ENCODE data around the gene DHRS12.

DHRS12 gene

DNA sequence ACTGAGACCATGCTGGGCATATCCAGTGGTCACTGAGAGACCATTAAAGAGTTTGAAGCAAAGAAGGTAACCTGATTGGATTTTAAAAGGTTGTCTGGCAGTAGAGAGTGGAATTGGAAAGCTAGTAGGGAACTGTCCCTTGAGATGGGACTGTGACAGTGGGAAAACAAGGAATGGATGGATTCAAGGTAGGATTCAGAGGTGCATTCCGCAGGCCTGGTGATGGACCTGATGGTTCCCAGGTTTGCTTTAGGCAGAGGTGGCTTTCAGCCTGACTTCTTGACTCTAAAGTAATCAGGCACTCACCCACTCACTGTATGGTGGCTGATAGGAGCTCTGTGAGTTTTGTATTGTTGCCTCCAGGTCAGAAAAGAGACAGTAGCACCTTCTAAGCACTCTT is 73.0 kb downstream of the DHRS12 start:
- no peak for DNase-seq (ENCODE audit: low read depth in 1 of 2, low spot score in 1 of 2)

- peak in 1 of 2 donors; percentile 8 for DNase-seq (ENCODE audit: low read depth in 1 of 2, low spot score in 1 of 2)
Observed at GRCh38 chr13:51729866-51730553, 74.0 kb downstream of the DHRS12 start.

- no peak for DNase-seq (ENCODE audit: low read depth in 1 of 2, low spot score in 1 of 2)
Observed at GRCh38 chr13:51728972-51729371, 75.0 kb downstream of the DHRS12 start.

DNA sequence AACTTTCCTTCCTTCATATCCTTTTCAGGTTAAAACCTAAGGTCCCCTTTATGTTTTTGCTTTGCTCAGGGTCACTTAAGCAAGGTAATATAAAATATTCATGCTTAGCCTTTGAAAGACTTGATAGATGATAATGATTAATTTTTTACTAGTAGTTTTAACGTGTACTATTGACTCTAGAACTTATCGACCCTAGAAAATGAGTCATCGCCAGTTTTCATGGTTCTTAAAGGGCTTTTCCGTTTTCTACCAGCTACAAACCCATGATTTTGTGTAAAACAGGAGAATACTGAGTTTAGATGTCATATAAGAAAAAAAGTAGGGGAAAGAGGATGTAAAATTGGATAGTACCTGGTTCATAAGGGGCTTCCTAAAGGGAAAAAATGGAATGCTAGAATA is 75.7 kb downstream of the DHRS12 start:
- no peak for DNase-seq (ENCODE audit: low read depth in 1 of 2, low spot score in 1 of 2)

- no peak for DNase-seq (ENCODE audit: low read depth in 1 of 2, low spot score in 1 of 2)
Observed at GRCh38 chr13:51727634-51728274, 76.2 kb downstream of the DHRS12 start.

GRCh38 chr13:51726446-51727193 is 77.3 kb downstream of the DHRS12 start:
- DNase-seq (ENCODE audit: low read depth in 1 of 2, low spot score in 1 of 2), result no peak

DNA sequence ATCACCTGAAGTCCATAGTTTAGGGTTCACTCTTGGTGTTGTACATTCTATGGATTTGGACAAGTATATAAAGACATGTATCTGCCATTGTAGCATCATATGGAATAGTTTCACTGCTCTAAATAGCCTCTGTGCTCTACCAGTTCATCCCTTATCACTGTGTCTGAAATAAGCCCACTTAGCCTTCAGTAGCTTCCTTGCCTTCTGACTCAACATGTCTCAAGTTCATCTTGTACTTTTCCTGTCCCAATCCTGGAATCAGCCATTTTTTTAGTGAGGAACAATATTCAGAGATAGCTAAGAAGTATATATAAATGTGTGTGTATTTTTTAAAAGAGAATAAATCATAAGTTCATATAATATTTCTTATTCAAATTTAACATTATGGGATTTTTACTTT is 79.2 kb downstream of the DHRS12 start:
- DNase-seq (ENCODE audit: low read depth in 1 of 2, low spot score in 1 of 2), result no peak

GRCh38 chr13:51723529-51723928 is 80.4 kb downstream of the DHRS12 start:
- DNase-seq (ENCODE audit: low read depth in 1 of 2, low spot score in 1 of 2), result no peak

- DNase-seq (ENCODE audit: low read depth in 1 of 2, low spot score in 1 of 2), result no peak
Observed at GRCh38 chr13:51721496-51721895, 82.5 kb downstream of the DHRS12 start.

DNA sequence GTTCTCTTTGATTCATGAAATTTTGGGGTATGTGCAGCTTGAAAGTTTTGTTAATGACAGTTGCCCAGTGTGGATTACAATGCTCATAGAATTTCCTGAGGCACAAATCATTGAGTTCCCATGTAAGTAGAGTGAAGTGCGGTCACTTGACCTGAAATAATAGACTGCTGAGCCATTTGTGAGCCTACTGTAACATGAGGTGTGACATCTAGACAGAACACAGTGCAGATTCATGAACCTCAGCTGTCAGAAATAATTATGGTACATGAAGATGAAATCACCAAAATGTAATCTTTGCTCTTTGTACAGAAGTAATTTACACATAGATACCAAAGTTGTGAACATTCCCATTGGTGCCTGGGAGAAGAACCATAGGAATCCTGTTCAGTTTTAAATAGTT is 84.6 kb downstream of the DHRS12 start:
- DNase-seq (ENCODE audit: low read depth in 1 of 2, low spot score in 1 of 2), result no peak

Data from stimulated activated CD4-positive, alpha-beta T cell treated with anti-CD3 and anti-CD28 coated beads, Interleukin-15, amount 100 ng/mL, for 1 hour (primary cell).